ENCODE results near the gene MRGPRE.

MRGPRE gene

DNA sequence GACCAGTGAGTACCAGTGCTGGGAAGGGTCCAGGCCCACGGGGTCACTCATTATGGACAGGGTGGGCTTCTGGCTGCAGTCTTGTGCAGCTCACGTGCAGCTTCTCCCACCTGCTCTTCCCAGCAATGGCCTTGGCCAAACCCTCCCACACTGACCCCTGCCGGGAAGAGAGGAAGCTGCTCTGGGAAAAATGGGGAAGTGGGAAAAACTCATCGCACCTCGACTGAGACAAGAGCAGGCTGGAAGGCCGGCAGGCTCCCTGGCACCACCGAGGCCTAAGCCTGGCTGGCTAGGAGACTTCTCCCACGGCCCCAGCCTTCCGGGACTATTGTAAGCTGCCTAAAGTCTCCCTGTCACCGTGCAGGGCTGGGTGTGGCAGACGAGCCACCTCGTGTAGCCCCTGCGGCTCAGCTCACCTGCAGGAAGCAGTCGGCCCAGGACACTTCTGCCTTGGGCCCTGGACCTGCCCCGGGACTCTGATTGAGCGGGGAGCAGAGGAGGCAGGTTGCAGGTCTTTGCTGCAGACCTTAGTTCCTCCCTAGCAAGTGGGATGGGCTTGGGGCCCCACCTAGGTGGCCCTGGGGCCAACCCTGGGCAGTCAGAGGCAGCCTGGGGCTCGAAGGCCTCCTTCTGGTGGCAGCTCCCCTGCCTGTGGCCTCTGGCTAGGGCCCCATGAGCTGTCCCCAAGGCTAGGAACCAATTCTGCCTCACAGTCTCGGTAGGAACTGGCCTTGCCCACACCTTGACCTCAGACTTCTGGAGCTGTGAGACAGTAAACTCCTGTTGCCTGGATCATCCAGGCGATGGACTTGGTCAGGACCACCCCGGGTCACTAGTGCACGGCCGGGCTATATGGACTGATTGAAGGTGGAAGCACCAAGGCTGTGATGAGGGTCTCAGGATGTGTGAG is 36.7 kb downstream of the MRGPRE start:
- DNase-seq: peak; percentile 30

GRCh38 chr11:3194016-3194816 is 38.0 kb downstream of the MRGPRE start:
- no peak for DNase-seq

- no peak for DNase-seq
These were observed 38.7 kb downstream of the MRGPRE start for GRCh38 chr11:3193373-3194015.

GRCh38 chr11:3192511-3193372 is 39.5 kb downstream of the MRGPRE start:
- no peak for DNase-seq

DNA sequence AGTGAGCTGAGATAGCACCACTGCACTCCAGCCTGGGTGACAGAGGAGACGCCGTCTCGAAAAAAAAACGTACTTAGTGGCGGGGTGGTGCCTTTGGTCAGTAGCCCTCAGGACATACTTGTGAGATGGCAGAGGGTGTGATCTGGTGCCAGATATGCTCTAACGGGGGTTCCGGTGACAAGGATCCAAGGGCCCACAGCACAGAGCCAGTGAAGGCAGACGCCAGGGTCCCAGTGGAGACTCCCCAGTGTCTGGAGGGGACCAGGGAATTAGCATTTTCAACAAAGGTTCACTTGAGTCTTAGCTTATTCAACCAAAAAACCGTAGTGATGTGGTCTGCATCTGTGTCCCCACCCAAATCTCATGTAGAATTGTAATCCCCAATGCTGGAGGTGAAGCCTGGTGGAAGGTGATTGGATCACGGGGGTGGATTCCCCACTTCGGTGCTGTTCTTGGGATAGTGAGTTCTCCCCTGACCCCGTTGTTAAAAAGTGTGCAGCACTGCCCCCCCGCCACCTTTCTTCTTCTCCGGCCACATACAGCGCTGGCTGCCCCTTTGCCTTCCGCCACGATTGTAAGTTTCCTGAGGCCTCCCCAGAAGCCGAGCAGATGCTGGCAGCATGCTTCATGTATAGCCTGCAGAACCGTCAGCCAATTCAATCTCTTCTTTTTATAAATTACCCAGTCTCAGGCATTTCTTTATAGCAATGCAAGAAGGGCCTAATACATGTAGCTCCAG is 40.5 kb downstream of the MRGPRE start:
- DNase-seq: no peak

DNA sequence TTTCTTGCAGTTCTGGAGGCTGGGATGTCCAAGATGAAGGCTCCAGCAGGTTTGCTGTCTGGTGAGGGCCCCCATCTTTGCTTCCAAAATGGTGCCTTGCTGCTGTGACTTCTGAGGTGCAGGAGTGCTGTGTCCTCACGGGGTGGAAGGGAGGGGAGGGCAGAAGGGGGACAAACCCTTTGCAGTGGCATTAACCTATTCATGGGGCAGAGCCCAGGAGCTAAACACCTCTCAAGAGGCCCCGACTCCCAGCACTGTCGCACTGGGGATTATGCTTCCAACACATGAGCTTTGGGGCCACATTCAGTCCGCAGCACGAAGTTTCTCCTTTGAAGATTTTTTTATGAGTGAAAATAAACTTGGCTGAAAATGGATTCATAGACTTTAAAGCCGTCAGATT is 41.6 kb downstream of the MRGPRE start:
- DNase-seq: no peak

DNA sequence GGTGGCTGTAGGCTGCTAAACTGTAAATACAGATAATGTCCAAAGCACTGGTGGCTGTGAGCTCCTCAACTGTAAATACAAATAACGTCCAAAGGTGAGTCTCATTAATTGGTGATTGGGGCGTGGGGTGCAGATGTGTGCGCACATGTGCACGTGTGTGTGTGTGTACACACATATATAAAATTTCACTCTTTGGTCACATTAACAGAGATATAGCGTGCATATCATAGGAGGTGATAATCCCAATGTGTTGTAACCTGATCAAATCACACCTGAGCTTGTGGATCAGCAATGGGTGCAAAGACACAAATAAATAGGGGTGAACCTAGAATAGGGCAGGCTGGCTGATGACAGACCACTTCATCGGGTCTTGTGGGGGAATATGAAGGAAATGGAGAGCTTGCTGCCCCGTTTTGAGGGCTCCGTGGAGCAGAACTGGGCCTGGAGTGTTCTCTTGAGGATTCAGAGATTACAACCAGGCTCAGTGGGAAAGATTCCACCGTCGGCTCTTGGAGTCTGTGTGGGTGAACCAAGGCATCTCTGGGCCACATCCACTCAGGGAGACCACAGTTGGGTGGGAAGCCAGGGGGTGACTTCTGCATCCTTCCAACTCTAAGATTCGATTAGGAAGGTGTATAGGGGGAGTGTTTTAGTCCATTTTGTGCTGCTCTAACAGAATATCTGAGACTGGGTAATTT is 42.2 kb downstream of the MRGPRE start:
- no peak for DNase-seq

- peak; percentile 25 for DNase-seq
These were observed 42.9 kb downstream of the MRGPRE start for GRCh38 chr11:3189196-3189843.

DNA sequence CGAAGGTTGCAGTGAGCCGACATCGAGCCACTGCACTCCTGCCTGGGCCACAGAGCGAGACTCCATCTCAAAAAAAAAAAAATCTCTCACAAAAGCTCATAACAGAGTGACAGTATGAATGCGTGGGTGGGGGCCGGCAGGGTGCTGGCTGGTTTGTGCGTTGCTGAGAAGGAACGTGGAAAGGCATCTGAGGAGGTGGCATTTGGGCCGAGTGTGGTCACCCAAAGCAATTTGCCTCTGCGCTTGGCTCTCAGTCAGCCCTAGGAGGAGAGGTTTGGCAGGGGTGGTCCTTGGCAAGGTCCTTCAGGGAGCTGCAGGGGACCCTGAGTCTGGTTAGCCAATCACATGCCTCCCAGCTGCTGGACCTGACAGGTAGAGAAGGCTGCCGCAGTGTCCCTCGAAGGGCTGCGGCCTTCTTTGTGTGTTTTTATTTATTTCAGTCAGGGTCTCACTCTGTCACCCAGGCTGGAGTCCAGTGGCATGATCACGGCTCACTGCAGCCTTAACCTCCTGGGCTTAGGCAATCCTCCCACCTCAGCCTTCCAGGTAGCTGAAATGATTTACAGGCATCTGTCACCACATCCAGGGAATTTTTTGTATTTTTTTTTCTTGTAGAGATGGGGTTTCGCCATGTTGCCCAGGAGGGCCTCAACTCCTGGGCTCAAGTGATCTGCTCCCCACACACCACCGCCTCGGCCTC is 43.6 kb downstream of the MRGPRE start:
- no peak for DNase-seq

- no peak for DNase-seq
These were observed 45.9 kb downstream of the MRGPRE start for GRCh38 chr11:3186166-3186953.

GRCh38 chr11:3184732-3185347 is 47.4 kb downstream of the MRGPRE start:
- no peak for DNase-seq

DNA sequence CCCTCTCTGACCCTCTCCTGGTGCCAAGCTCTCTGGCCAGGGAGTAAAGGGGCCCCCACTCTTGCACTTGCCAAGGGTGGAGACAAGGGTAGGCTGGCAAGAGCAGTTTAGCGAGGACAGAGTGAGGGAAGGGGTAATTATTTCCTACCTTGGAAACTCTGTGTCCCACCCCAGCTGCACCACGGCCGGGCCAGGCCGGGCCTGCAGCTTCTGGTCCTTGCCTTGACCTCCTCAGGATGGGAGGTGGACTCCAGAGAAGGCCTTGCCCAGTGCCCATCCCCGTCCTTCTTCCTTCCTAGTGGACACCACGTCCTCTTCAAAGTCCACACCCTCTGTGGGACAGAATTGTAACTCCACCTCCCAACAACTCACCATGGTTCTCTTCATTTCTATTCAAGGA is 48.7 kb downstream of the MRGPRE start:
- DNase-seq: no peak

DNA sequence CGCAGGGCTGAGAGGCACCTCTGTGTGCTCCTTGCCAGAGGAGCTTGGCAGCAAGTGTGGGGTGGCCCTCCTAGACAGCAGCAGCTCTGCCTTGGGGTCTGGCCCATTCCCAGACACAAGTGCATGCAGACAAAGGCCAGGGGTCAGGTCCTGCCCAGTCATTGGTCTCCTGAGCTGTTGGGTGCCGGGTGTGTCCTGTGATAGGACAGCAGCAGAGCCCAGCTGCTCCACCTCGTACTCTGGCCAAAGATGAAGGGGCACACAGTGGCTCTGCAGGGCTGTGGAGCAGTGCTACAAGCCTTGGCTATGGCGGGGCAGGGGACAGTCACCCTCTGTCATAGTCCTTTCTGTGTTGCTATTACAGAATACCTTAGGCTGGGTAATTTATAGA is 49.8 kb downstream of the MRGPRE start:
- no peak for DNase-seq

DNA sequence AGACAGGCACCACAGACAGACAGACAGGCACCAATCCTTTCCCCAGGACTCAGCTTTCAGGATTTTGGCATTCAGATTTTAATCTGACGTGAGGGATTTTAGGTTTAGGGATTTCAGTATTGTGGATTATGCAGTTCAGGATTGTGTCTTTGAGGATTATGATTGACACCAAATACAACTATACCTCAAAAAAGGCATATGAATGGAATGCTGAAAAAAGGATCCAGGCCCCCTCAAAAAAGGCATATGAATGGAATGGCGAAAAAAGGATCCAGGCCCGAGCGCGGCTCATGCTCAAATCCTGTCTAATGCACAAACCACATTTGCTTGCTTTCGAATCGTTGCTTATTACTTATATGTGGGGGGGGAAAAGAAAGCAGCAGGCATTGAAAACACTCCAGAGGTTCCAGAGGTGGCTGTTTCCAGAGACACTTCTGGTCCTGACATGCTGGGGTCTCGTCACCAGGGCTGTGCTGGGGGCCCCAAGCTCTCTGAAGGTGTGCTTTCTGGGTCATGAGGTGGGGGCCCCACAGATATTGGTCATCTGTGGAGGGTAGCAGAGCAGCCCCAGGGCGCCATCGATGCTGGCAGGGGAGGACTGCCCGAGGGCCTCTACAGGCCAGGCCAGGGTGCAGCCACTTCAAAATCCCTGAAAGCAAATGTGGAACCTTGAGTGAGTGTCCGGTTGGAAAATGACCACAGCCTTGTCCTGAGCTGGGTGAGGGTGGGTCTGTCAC is 50.3 kb downstream of the MRGPRE start:
- DNase-seq: no peak

DNA sequence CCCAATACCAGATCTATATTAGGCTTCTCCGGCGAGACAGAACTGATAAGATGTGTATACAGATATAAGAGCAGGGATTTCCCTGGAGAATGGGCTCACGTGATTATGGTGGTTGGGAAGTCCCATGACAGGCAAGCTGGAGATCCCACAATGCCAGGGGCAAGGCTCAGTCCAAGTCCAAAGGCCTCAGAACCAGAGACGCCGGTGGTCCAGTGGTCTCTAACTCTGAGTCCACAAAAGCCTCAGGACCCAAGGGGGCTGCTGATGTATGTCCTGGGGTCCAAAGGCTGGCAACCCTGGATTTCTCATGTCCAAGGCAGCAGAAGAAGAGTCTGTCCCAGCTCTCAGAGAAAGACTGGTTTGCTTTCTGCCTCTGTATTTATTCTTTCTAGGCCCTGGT is 51.3 kb downstream of the MRGPRE start:
- DNase-seq: no peak

- DNase-seq: no peak
These were observed 53.9 kb downstream of the MRGPRE start for GRCh38 chr11:3178349-3178748.

GRCh38 chr11:3177931-3178330 is 54.3 kb downstream of the MRGPRE start:
- no peak for DNase-seq

Data from left hindlimb (tissue), 1 donor.